Measurements from ENCODE around the gene ENC1. TPM values are rescaled to one million over a fixed set of nuclear protein-coding genes. Genes with fewer than 3 reads are reported as not detected.
"Not testable (repeated sequence)": the region's sequence is repeated elsewhere in the genome, so short reads cannot be mapped to it uniquely, and the experiment has no call there.

Gene ENC1
- total and polyA plus RNA-seq, 2 experiments from 2014 or later = 14.6 to 15.3 TPM

- no peaks in the 10 kb centered on the region for H3K9me3 ChIP-seq (ENCODE audit: low read depth)
- H3K36me3 ChIP-seq (ENCODE audit: low read depth) = no peaks in the 10 kb centered on the region
- H3K27ac ChIP-seq = 0 out of 2 replicates have a peak within 1 kb of the TSS, but pooled peaks have one; percentile 15
- peak within 1 kb of the TSS; percentile 91 for H2AFZ ChIP-seq
- WGBS, 2 experiments (ENCODE audit: low coverage in 1 of 2, low lambda C conversion rate in 2 of 2, missing lambda C conversion rate in 2 of 2) = 6 to 8% methylated on average over 58 to 76 of the region's 78 CpGs
- H3K4me3 ChIP-seq = peak within 1 kb of the TSS; percentile 82
- H3K9me2 ChIP-seq (ENCODE audit: insufficient read depth) = no peaks in the 10 kb centered on the region
- H3K4me2 ChIP-seq (ENCODE audit: unreplicated experiment) = peak within 1 kb of the TSS; percentile 91
- H3K4me1 ChIP-seq (ENCODE audit: insufficient read depth) = peaks cover 19% of the 10 kb centered on the region
- in situ Hi-C loops (cut with MboI) = no loop called here
- DNase-seq = peak; percentile 96
- H3F3A ChIP-seq (ENCODE audit: insufficient read depth) = peaks cover 9% of the 10 kb centered on the region
- no peak for TF ChIP-seq EZH2 (IDR thresholded peaks at IDR 0.05; ENCODE audit: insufficient read depth, poor library complexity, severe bottlenecking)
- TF ChIP-seq EZH2phosphoT487 (IDR thresholded peaks at IDR 0.05; ENCODE audit: insufficient read depth, low read depth) = no peak
- H3K79me2 ChIP-seq (ENCODE audit: insufficient read depth) = peaks cover 13% of the 10 kb centered on the region; the same call in 1 of the 2 replicates
- no peaks in the 10 kb centered on the region for H4K20me1 ChIP-seq (ENCODE audit: insufficient read depth)
- no peaks in the 10 kb centered on the region for H3K27me3 ChIP-seq (replicated peaks; ENCODE audit: insufficient read depth)
- peak within 1 kb of the TSS; percentile 84 for H3K9ac ChIP-seq
Observed at GRCh38 chr5:74684900-74685851, 44.6 kb upstream of the ENC1 start, which contains the start of gene HEXB. TSS of gene HEXB (plus strand) at chr5:74685233. CDS start at chr5:74685261, 28 bp downstream.

- DNase-seq = peak; percentile 57
- no peaks in the 10 kb centered on the region for H3F3A ChIP-seq (ENCODE audit: insufficient read depth)
- H3K27ac ChIP-seq = no peak overlapping the region
- H3K9ac ChIP-seq = no peak overlapping the region
- H3K4me3 ChIP-seq = no peak overlapping the region
- 0 out of 2 replicates have a peak overlapping the region, but pooled peaks have one; percentile 24 for H2AFZ ChIP-seq
- no peaks in the 10 kb centered on the region for H3K36me3 ChIP-seq (ENCODE audit: low read depth)
- H3K9me3 ChIP-seq (ENCODE audit: low read depth) = no peaks in the 10 kb centered on the region
- no peaks in the 10 kb centered on the region for H3K27me3 ChIP-seq (replicated peaks; ENCODE audit: insufficient read depth)
- H3K4me1 ChIP-seq (ENCODE audit: insufficient read depth) = no peaks in the 10 kb centered on the region
- H3K4me2 ChIP-seq (ENCODE audit: unreplicated experiment) = peak overlapping the region; percentile 22
- H4K20me1 ChIP-seq (ENCODE audit: insufficient read depth) = no peaks in the 10 kb centered on the region
- in situ Hi-C loops (cut with MboI) = no loop called here
- WGBS, 2 experiments (ENCODE audit: low coverage in 1 of 2, low lambda C conversion rate in 2 of 2, missing lambda C conversion rate in 2 of 2) = 68 to 73% methylated on average over 4 of the region's 4 CpGs
- H3K79me2 ChIP-seq (ENCODE audit: insufficient read depth) = no peaks in the 10 kb centered on the region
- no peaks in the 10 kb centered on the region for H3K9me2 ChIP-seq (ENCODE audit: insufficient read depth)
- no peak for TF ChIP-seq EZH2 (IDR thresholded peaks at IDR 0.05; ENCODE audit: insufficient read depth, poor library complexity, severe bottlenecking)
- TF ChIP-seq EZH2phosphoT487 (IDR thresholded peaks at IDR 0.05; ENCODE audit: insufficient read depth, low read depth) = no peak
Observed at GRCh38 chr5:74679966-74680365, 39.4 kb upstream of the ENC1 start.

- WGBS, 2 experiments (ENCODE audit: low coverage in 1 of 2, low lambda C conversion rate in 2 of 2, missing lambda C conversion rate in 2 of 2) = 85 to 92% methylated on average over 3 of the region's 3 CpGs
- H3K36me3 ChIP-seq (ENCODE audit: low read depth); in situ Hi-C loops (cut with MboI): not testable (repeated sequence)
Observed at GRCh38 chr5:74679300-74679699, 38.8 kb upstream of the ENC1 start.

GRCh38 chr5:74678123-74678522 is 37.6 kb upstream of the ENC1 start:
- H3K27ac ChIP-seq; H2AFZ ChIP-seq; H3K9me3 ChIP-seq (ENCODE audit: low read depth); H4K20me1 ChIP-seq (ENCODE audit: insufficient read depth); H3K9ac ChIP-seq; in situ Hi-C loops (cut with MboI); H3K4me2 ChIP-seq (ENCODE audit: unreplicated experiment); H3K79me2 ChIP-seq (ENCODE audit: insufficient read depth); H3K9me2 ChIP-seq (ENCODE audit: insufficient read depth); H3K27me3 ChIP-seq (replicated peaks; ENCODE audit: insufficient read depth); H3K4me1 ChIP-seq (ENCODE audit: insufficient read depth); H3K36me3 ChIP-seq (ENCODE audit: low read depth); H3F3A ChIP-seq (ENCODE audit: insufficient read depth); DNase-seq; H3K4me3 ChIP-seq: not testable (repeated sequence)
- 87 to 99% methylated on average over 3 of the region's 3 CpGs for WGBS, 2 experiments (ENCODE audit: low coverage in 1 of 2, low lambda C conversion rate in 2 of 2, missing lambda C conversion rate in 2 of 2)

More at GRCh38 chr5:74679300-74679699, 38.8 kb upstream of the ENC1 start:
- not testable (repeated sequence) for H3K27ac ChIP-seq; H3K4me3 ChIP-seq; H3K4me2 ChIP-seq (ENCODE audit: unreplicated experiment); H3K9ac ChIP-seq; DNase-seq; H3K79me2 ChIP-seq (ENCODE audit: insufficient read depth); H3K27me3 ChIP-seq (replicated peaks; ENCODE audit: insufficient read depth); H2AFZ ChIP-seq; H3K9me3 ChIP-seq (ENCODE audit: low read depth); H3K9me2 ChIP-seq (ENCODE audit: insufficient read depth); H3F3A ChIP-seq (ENCODE audit: insufficient read depth); H3K4me1 ChIP-seq (ENCODE audit: insufficient read depth); H4K20me1 ChIP-seq (ENCODE audit: insufficient read depth)

GRCh38 chr5:74676466-74676865 is 35.9 kb upstream of the ENC1 start:
- H3K79me2 ChIP-seq (ENCODE audit: insufficient read depth); H3F3A ChIP-seq (ENCODE audit: insufficient read depth); H3K27me3 ChIP-seq (replicated peaks; ENCODE audit: insufficient read depth); in situ Hi-C loops (cut with MboI); H3K9me2 ChIP-seq (ENCODE audit: insufficient read depth); H3K36me3 ChIP-seq (ENCODE audit: low read depth); DNase-seq; H3K4me3 ChIP-seq; H4K20me1 ChIP-seq (ENCODE audit: insufficient read depth); H3K9ac ChIP-seq; H3K27ac ChIP-seq; H3K4me2 ChIP-seq (ENCODE audit: unreplicated experiment); H3K4me1 ChIP-seq (ENCODE audit: insufficient read depth); H2AFZ ChIP-seq; H3K9me3 ChIP-seq (ENCODE audit: low read depth): not testable (repeated sequence)
- WGBS, 2 experiments (ENCODE audit: low coverage in 1 of 2, low lambda C conversion rate in 2 of 2, missing lambda C conversion rate in 2 of 2) = 95% methylated on average over 6 of the region's 6 CpGs
